Activated CD4-positive, alpha-beta T cell treated with anti-CD3 and anti-CD28 coated beads for 4 hours (primary cell): ENCODE data around the gene FOXN4.

Experiments
- DNase-seq, 2 donors: peaks; one replicate each; pipeline ENCODE4 v3.0.0-alpha.2; 2020

The FOXN4 gene

GRCh38 chr12:109256011-109256410 is 53.1 kb downstream of the FOXN4 start:
- DNase-seq = no peak

GRCh38 chr12:109255377-109255776 is 53.7 kb downstream of the FOXN4 start:
- no peak for DNase-seq

DNA sequence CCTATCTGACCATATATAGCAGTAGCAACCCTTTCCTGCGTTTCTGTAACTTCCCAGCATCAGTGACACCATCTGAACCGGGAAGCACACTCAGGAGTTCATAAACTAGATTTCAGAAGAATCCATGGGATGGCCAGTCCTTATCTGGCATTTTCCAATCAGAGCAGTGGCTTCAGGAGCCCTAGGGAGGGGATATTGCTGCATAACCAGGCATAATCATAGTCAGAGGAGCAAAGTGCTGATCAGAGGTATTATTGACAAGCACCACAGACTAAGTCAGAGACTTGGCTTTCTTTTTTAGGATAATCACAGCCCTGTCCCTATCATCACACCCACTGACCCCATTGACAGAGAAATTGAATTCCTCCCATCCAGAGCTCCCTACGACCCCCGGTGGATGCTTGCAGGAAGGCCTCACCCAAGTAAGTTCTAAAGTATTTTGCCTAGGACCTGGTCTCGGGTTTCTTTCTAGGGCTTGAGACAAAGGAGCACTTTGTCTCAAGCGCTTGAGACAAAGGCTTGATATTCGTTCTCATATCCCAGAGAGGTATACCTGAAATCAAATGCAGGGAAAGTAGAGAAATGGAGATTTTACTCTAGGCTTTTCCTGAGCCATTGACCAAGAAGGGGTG is 55.1 kb downstream of the FOXN4 start:
- no peak for DNase-seq

DNA sequence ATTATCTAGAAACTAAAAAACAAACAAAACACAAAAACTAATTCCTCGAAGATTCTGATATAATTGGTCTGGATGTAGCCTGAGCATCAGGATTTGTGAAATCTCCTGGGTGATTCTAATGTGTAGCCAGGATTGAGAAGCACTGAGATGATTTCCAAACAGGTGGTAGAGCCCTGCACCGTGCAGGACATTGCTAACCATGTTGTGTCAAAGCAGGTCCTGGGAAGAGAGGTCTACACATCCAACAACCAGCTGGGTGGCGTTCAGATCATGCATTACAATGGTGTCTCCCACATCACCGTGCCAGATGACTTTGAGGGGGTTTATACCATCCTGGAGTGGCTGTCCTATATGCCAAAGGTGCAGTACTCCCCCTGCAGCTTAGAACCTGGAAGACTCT is 56.3 kb downstream of the FOXN4 start:
- no peak for DNase-seq

DNA sequence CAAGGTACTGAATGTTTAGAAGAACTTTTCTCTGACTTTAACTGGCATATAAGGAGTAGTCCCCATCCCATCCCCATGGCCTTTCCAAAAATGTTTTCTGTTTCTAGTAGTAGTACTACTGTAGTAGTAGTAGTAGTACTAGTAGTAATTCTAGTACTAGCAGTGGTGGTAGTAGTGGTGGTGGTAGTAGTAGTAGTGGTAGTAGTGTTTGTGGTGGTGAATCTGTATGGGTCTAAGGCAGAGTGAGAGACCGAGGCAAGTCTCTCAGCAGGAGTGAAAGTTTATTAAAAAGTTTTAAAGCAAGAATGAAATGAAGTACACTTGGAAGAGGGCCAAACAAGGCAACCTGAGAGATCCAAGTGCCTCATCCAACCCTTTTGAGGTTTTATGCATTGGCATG is 58.6 kb downstream of the FOXN4 start:
- DNase-seq = no peak

GRCh38 chr12:109247831-109248654 is 61.0 kb downstream of the FOXN4 start:
- DNase-seq = no peak

DNA sequence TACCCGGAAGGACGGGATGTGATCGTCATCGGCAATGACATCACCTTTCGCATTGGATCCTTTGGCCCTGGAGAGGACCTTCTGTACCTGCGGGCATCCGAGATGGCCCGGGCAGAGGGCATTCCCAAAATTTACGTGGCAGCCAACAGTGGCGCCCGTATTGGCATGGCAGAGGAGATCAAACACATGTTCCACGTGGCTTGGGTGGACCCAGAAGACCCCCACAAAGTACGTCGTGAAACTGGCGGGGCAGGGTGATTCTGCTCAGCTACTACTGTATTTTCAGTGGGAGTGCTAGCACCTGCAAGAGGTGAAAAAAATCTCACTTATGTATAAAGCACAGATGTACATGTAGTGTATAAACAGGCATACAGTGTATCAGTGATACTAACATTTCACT is 62.9 kb downstream of the FOXN4 start:
- no peak for DNase-seq

GRCh38 chr12:109244073-109244472 is 65.0 kb downstream of the FOXN4 start:
- no peak for DNase-seq

- no peak for DNase-seq
Measured at GRCh38 chr12:109241936-109242335, 67.1 kb downstream of the FOXN4 start.

- no peak for DNase-seq
Measured at GRCh38 chr12:109240365-109240764, 68.7 kb downstream of the FOXN4 start.

GRCh38 chr12:109239691-109240090 is 69.4 kb downstream of the FOXN4 start:
- no peak for DNase-seq

GRCh38 chr12:109239179-109239578 is 69.9 kb downstream of the FOXN4 start:
- no peak for DNase-seq

DNA sequence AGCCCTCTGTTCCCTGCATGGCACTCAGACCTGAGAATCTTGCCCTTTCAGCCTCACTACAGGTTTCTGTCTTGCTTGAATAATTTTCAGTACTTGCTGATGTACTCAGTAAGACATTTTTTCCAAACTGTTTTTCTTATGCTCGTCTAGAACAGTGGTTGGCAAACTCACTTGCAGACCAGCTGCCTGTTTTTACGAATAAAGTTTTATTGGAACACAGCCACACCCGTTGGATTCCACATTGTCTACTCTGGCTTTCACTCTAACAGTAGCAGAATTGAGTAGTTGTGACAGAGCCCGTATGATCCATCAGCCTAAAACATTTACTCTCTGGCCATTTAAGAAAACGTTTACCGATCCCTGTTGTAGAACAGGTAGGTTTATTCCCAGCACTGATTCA is 72.8 kb downstream of the FOXN4 start:
- DNase-seq = no peak

GRCh38 chr12:109234012-109234411 is 75.1 kb downstream of the FOXN4 start:
- DNase-seq = no peak

DNA sequence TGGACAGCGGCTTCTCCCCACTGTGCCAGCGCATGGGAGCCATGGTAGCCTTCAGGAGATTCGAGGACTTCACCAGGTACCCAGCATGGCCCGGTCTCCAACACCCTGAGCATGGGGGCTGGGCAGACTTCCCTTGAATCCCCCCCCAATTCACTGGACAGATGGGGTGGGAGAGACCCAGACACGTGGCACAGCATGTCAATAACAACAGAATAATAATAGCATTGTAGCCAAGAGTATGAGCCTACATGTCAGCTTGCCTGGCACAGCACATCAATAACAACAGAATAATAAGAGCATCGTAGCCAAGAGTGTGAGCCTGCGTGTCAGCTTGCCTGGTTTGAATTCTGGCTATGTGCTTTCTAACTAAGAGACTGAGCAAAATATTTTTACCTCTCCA is 76.4 kb downstream of the FOXN4 start:
- DNase-seq = no peak

DNA sequence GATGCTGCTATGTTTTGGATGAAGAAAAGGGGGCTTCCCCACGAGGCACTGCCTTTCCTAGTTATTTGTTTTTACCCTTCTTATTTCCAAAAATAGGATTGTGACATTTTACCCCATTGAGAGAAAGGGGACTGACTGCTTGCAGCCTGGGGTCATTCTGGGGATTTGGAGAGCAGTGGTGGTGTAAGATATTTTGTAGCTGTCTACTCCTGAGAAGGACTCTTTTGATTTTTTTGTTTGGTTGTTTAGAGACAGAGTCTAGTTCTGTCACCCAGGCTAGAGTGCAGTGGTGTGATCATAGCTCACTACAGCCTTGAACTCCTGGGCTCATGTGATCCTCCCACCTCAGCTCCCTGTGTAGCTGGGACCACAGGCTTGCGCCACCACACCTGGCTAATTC is 78.9 kb downstream of the FOXN4 start:
- no peak for DNase-seq

DNA sequence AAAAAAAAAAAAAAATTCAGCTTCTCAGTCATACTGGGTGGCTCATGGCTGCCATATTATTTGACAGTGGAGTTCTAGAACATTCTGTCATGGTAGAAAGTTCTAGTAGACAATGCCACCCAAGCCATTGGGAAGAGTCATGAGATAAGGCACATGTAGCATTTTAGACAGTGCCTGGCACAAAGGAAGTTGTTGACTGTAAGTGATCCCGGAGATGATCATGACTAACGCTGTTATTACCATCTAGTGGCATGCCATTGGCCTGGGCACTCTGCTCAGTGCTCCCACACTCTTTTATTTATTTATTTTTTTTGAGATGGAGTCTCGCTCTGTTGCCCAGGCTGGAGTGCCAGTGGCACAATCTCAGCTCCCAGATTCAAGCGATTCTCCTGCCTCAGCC is 80.4 kb downstream of the FOXN4 start:
- no peak for DNase-seq
